Left ventricle myocardium inferior (tissue), 1 donor: ENCODE results near the gene TIMM13. TPM values are rescaled to one million over a fixed set of nuclear protein-coding genes. Genes with fewer than 3 reads are reported as not detected.

Source experiments
- DNase-seq: peaks from one replicate; pipeline ENCODE4 v3.0.0-alpha.2; 2020
- H3K27ac ChIP-seq: fragments of 200-600 bp; replicated peaks from 2 replicates; pipeline ENCODE4 v1.8.0; 2021
- H3K27me3 ChIP-seq: fragments of 200-600 bp; 2 replicates; pipeline ENCODE4 v1.8.0; 2021; ENCODE audit warnings: low read depth
- H3K36me3 ChIP-seq: fragments of 200-600 bp; 2 replicates; pipeline ENCODE4 v1.8.0; 2021
- H3K4me1 ChIP-seq: fragments of 200-600 bp; 2 replicates; pipeline ENCODE4 v1.8.0; 2021
- H3K4me3 ChIP-seq: fragments of 200-600 bp; 2 replicates; pipeline ENCODE4 v1.8.0; 2021; ENCODE audit warnings: mild to moderate bottlenecking, moderate library complexity
- H3K9me3 ChIP-seq: fragments of 200-600 bp; replicated peaks from 2 replicates; pipeline ENCODE4 v1.8.0; 2021
- intact Hi-C: fragments of 100-400 bp; cut with micrococcal nuclease; formaldehyde crosslinking; loops from one replicate; pipeline ENCODE4 v1.11.0; 2022
- total RNA-seq: library from RNA; stranded (reverse); fragmentation: NEBNext Ultra II Directional; extraction: Animal tissue kit (Norgen Biotek cat#: 25700); gene quantifications from one replicate; pipeline ENCODE4 v1.2.1, GENCODE V29; 2021
- TF ChIP-seq, protein P1 (sequence below): fragments of 200-600 bp; IDR thresholded peaks from 2 replicates; pipeline ENCODE4 v1.8.0; 2021; ENCODE audit warnings: antibody characterized with exemption, mild to moderate bottlenecking, borderline replicate concordance
- donor health status: DM: no; HTN: yes; CAD: no; lungs with severe emphysema.

Gene TIMM13
- total RNA-seq, 1 donor from 2014 or later = 87.7 TPM

DNA sequence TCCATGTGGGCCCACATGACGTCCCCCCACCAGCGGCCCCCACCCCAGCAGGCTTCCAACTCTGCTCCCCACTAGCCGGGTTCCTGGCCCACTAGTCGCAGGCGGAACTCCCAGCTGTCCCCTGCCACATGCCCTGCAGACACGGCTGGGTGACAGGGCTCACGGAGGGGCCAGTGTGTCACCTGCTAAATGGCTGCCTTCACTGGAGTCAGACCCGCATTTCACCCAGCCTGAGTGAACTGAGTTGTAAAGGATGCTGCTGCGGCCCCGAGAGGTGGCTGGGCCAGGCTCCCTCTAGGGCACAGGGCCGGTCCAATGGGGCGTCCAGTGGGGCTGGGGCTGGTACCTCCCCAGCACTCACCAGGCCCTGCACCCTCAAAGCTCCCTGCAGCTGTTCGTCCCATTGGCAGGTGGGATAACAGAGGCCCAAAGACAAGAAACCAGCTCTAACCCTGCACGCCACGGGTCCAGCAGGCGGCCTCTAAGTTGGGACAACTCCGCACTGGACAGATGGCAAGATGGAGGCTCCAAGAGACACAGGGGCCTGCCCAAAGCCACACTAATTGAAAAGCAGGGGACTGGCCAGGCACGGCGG, 26.1 kb upstream of the TIMM13 start:
- TF ChIP-seq, protein P1, sequence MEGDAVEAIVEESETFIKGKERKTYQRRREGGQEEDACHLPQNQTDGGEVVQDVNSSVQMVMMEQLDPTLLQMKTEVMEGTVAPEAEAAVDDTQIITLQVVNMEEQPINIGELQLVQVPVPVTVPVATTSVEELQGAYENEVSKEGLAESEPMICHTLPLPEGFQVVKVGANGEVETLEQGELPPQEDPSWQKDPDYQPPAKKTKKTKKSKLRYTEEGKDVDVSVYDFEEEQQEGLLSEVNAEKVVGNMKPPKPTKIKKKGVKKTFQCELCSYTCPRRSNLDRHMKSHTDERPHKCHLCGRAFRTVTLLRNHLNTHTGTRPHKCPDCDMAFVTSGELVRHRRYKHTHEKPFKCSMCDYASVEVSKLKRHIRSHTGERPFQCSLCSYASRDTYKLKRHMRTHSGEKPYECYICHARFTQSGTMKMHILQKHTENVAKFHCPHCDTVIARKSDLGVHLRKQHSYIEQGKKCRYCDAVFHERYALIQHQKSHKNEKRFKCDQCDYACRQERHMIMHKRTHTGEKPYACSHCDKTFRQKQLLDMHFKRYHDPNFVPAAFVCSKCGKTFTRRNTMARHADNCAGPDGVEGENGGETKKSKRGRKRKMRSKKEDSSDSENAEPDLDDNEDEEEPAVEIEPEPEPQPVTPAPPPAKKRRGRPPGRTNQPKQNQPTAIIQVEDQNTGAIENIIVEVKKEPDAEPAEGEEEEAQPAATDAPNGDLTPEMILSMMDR = no peak
- DNase-seq = no peak
- no peaks in the 10 kb centered on the region for H3K9me3 ChIP-seq
- no peaks in the 10 kb centered on the region for H3K36me3 ChIP-seq
- peaks cover 20% of the 10 kb centered on the region for H3K4me1 ChIP-seq
- H3K27ac ChIP-seq = no peak overlapping the region
- no peaks in the 10 kb centered on the region for H3K27me3 ChIP-seq
- H3K4me3 ChIP-seq = no peak overlapping the region
- intact Hi-C loops = no loop called here

DNA sequence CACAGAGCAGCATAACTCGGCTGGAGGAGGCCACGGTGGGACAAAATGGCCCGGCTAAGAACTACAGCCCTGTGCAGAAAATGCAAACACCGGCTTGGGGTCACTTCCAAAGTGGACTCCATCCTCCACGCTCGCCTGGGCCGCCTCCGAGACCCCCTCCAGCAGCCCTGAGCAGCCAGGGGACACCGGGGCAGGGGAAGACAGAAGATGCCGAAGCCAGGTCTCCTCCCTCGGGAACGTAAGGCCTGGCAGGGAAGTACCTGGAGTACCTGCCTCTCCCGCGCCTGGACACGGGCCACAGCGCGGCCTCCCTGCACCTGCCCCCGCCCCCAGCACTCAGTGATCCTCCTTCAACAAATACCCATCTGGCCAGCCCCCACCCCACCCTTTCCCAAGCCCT, 24.4 kb upstream of the TIMM13 start:
- H3K9me3 ChIP-seq = no peaks in the 10 kb centered on the region
- H3K4me3 ChIP-seq = no peak overlapping the region
- no peaks in the 10 kb centered on the region for H3K36me3 ChIP-seq
- no peak overlapping the region for H3K27ac ChIP-seq
- DNase-seq = no peak
- H3K27me3 ChIP-seq = no peaks in the 10 kb centered on the region
- peaks cover 14% of the 10 kb centered on the region for H3K4me1 ChIP-seq
- TF ChIP-seq, protein P1 = no peak
- intact Hi-C loops = no loop called here

DNA sequence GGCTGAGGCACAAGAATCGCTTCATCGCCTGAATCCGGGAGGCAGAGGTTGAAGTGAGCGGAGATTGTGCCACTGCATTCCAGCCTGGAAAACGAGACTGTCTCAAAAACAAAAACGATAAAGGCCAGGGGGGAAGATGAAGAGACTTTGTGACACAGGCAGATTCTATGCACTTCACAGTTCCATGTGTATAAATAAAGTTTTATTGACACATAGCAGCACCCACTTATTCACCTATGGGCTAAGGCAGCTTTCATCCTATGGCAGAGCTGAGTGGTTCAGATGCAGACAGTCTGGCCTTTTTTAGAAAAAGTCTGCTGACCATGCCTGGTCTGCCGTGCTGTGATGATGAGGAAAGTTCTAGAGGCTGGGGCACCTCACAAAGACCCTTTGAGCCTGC, 23.8 kb upstream of the TIMM13 start:
- TF ChIP-seq, protein P1 = no peak
- H3K36me3 ChIP-seq = no peaks in the 10 kb centered on the region
- no peak overlapping the region for H3K4me3 ChIP-seq
- no peaks in the 10 kb centered on the region for H3K9me3 ChIP-seq
- intact Hi-C loops = no loop called here
- H3K27ac ChIP-seq = no peak overlapping the region
- no peaks in the 10 kb centered on the region for H3K27me3 ChIP-seq
- peaks cover 10% of the 10 kb centered on the region for H3K4me1 ChIP-seq
- no peak for DNase-seq

DNA sequence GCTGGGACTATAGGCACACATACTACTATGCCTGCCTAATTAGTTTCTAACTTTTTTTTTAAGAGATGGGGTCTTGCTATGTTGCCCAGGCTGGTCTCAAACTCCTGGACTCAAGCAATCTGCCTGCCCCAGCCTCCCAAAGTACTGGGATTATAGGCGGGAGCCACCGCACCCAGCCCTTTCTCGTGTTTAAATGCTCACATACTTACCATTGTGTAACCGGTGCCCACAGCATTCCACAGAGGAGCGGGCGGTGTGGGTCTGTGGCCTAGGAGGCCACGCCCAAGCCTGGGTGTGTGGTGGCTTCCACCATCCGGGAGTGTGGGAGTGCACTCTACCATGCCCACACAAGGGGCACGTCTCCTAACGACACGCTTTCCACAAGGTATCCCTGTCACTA, 21.6 kb upstream of the TIMM13 start:
- Histone ChIP-seq H3K4me3 (no peak overlapping the region), H3K27me3 (no peaks in the 10 kb centered on the region), H3K9me3 (no peaks in the 10 kb centered on the region), H3K27ac (no peak overlapping the region), H3K4me1 (no peaks in the 10 kb centered on the region), H3K36me3 (no peaks in the 10 kb centered on the region)
- TF ChIP-seq, protein P1 = no peak
- DNase-seq = no peak
- intact Hi-C loops = no loop called here

DNA sequence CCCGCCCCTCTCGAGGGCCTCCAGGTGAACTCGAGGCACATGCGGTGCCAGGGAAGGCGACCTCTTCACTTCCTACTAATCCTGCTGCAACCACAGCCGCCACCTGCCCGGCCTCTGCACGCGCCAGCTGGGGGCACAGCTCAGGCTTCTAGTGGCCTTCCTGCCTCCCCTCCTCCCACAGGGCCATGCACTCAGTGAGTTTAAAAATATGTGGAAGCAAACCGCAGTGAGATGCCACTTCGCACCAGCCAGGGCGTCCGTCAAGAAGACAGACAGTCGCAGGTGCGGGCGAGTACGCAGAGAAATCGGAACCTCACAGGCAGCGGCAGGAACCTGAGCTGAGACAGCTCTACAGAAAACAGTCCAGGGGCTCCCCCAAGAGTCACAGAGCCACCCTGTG, 19.0 kb upstream of the TIMM13 start:
- Histone ChIP-seq H3K27me3 (no peaks in the 10 kb centered on the region), H3K4me1 (no peaks in the 10 kb centered on the region), H3K4me3 (no peak overlapping the region), H3K9me3 (no peaks in the 10 kb centered on the region), H3K36me3 (peaks cover 6% of the 10 kb centered on the region), H3K27ac (no peak overlapping the region)
- intact Hi-C loops = no loop called here
- TF ChIP-seq, protein P1 = no peak
- no peak for DNase-seq
